Measurements from ENCODE around the gene ADRA1B.

GRCh38 chr5:159899067-159900049 is 16.9 kb upstream of the ADRA1B start:
- TF ChIP-seq, protein P1, sequence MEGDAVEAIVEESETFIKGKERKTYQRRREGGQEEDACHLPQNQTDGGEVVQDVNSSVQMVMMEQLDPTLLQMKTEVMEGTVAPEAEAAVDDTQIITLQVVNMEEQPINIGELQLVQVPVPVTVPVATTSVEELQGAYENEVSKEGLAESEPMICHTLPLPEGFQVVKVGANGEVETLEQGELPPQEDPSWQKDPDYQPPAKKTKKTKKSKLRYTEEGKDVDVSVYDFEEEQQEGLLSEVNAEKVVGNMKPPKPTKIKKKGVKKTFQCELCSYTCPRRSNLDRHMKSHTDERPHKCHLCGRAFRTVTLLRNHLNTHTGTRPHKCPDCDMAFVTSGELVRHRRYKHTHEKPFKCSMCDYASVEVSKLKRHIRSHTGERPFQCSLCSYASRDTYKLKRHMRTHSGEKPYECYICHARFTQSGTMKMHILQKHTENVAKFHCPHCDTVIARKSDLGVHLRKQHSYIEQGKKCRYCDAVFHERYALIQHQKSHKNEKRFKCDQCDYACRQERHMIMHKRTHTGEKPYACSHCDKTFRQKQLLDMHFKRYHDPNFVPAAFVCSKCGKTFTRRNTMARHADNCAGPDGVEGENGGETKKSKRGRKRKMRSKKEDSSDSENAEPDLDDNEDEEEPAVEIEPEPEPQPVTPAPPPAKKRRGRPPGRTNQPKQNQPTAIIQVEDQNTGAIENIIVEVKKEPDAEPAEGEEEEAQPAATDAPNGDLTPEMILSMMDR (IDR thresholded peaks at IDR 0.05; ENCODE audit: extremely low read depth in 1 of 2, insufficient read depth in 1 of 2, low read depth in 1 of 2, low read length in 2 of 2) = no peak
- no peak for TF ChIP-seq POLR2A (IDR thresholded peaks at IDR 0.05; ENCODE audit: low read depth, low read length)
